ENCODE data around the gene NRXN3.

GRCh38 chr14:79375356-79375755 lies 1205.2 kb downstream of the NRXN3 start:
- TF ChIP-seq, protein P1, sequence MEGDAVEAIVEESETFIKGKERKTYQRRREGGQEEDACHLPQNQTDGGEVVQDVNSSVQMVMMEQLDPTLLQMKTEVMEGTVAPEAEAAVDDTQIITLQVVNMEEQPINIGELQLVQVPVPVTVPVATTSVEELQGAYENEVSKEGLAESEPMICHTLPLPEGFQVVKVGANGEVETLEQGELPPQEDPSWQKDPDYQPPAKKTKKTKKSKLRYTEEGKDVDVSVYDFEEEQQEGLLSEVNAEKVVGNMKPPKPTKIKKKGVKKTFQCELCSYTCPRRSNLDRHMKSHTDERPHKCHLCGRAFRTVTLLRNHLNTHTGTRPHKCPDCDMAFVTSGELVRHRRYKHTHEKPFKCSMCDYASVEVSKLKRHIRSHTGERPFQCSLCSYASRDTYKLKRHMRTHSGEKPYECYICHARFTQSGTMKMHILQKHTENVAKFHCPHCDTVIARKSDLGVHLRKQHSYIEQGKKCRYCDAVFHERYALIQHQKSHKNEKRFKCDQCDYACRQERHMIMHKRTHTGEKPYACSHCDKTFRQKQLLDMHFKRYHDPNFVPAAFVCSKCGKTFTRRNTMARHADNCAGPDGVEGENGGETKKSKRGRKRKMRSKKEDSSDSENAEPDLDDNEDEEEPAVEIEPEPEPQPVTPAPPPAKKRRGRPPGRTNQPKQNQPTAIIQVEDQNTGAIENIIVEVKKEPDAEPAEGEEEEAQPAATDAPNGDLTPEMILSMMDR (tag by site-specific recombination; IDR thresholded peaks at IDR 0.05): no peak
- TF ChIP-seq, protein P2, sequence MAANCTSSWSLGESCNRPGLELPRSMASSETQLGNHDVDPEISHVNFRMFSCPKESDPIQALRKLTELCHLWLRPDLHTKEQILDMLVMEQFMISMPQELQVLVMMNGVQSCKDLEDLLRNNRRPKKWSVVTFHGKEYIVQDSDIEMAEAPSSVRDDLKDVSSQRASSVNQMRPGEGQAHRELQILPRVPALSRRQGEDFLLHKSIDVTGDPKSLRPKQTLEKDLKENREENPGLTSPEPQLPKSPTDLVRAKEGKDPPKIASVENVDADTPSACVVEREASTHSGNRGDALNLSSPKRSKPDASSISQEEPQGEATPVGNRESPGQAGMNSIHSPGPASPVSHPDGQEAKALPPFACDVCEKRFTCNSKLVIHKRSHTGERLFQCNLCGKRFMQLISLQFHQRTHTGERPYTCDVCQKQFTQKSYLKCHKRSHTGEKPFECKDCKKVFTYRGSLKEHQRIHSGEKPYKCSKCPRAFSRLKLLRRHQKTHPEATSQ (tag by site-specific recombination; IDR thresholded peaks at IDR 0.05): no peak
- TF ChIP-seq ZNF585B (tag by site-specific recombination; IDR thresholded peaks at IDR 0.05): no peak
- TF ChIP-seq, protein P3, sequence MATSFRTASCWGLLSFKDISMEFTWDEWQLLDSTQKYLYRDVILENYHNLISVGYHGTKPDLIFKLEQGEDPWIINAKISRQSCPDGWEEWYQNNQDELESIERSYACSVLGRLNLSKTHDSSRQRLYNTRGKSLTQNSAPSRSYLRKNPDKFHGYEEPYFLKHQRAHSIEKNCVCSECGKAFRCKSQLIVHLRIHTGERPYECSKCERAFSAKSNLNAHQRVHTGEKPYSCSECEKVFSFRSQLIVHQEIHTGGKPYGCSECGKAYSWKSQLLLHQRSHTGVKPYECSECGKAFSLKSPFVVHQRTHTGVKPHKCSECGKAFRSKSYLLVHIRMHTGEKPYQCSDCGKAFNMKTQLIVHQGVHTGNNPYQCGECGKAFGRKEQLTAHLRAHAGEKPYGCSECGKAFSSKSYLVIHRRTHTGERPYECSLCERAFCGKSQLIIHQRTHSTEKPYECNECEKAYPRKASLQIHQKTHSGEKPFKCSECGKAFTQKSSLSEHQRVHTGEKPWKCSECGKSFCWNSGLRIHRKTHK (tag by site-specific recombination; IDR thresholded peaks at IDR 0.05): no peak
- TF ChIP-seq GLI2 (tag by site-specific recombination; IDR thresholded peaks at IDR 0.05; ENCODE audit: borderline replicate concordance, low read depth): no peak
- no peak for TF ChIP-seq ZNF747 (tag by site-specific recombination; IDR thresholded peaks at IDR 0.05)
- TF ChIP-seq ZNF292 (tag by site-specific recombination; IDR thresholded peaks at IDR 0.05; ENCODE audit: borderline replicate concordance, low read depth): no peak
- no peak for TF ChIP-seq SP2 (tag by site-specific recombination; IDR thresholded peaks at IDR 0.05)
- TF ChIP-seq, protein P4, sequence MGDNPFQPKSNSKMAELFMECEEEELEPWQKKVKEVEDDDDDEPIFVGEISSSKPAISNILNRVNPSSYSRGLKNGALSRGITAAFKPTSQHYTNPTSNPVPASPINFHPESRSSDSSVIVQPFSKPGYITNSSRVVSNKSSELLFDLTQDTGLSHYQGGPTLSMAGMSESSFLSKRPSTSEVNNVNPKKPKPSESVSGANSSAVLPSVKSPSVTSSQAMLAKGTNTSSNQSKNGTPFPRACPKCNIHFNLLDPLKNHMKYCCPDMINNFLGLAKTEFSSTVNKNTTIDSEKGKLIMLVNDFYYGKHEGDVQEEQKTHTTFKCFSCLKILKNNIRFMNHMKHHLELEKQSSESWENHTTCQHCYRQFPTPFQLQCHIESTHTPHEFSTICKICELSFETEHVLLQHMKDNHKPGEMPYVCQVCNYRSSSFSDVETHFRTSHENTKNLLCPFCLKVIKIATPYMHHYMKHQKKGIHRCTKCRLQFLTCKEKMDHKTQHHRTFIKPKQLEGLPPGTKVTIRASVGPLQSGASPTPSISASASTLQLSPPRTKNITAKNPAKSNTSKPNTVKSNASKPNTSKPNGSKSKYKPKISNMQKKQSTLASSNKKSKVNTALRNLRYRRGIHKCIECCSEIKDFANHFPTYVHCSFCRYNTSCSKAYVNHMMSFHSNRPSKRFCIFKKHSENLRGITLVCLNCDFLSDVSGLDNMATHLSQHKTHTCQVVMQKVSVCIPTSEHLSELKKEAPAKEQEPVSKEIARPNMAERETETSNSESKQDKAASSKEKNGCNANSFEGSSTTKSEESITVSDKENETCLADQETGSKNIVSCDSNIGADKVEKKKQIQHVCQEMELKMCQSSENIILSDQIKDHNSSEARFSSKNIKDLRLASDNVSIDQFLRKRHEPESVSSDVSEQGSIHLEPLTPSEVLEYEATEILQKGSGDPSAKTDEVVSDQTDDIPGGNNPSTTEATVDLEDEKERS (tag by site-specific recombination; IDR thresholded peaks at IDR 0.05): no peak
- TF ChIP-seq ZNF571 (tag by site-specific recombination; IDR thresholded peaks at IDR 0.05): no peak
